HG03039 (cell line): ENCODE measurements around the gene TEAD2.
"Not testable (repeated sequence)": the region's sequence is repeated elsewhere in the genome, so short reads cannot be mapped to it uniquely, and the experiment has no call there.

Experiments used
- ATAC-seq: cut with Tn5 transposase; IDR thresholded peaks from one replicate; pipeline ENCODE4 v1.9.1; 2021; ENCODE audit warnings: mild to moderate bottlenecking, moderate library complexity; ENCODE audit not compliant: unreplicated experiment

TEAD2 gene

DNA sequence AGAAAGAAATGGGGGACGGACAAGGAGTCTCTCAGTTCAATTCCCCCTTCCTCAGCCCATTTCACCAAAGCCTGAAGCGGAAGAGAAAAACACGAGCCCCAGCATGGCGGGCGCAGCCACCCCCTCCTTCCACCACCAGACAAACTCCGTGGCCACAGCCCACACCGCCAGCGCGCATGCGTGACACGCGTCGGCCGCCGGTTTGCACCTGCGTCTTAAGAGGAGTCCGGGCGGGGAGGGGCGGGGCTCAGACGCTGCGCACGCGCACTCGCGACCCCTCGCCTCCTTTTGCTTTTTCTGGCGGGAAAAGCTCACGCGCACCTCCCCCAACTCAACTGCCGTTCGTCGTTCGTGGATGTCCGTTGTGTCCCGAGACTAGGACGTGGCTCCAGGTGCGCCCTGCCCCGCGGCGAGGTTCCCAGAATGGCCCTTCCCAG lies 25.7 kb upstream of the TEAD2 start, which contains the start of gene KASH5:
Gene KASH5 (plus strand): TSS at position 314 of the 437 bp plus-strand sequence. CDS start 2,635 bp downstream, outside the sequence.
- no peak for ATAC-seq

GRCh38 chr19:49383599-49383998 lies 21.4 kb upstream of the TEAD2 start:
- ATAC-seq: no peak

- no peak for ATAC-seq
Measured at GRCh38 chr19:49382639-49383038, 20.4 kb upstream of the TEAD2 start.

GRCh38 chr19:49380391-49380790 lies 18.2 kb upstream of the TEAD2 start:
- no peak for ATAC-seq

DNA sequence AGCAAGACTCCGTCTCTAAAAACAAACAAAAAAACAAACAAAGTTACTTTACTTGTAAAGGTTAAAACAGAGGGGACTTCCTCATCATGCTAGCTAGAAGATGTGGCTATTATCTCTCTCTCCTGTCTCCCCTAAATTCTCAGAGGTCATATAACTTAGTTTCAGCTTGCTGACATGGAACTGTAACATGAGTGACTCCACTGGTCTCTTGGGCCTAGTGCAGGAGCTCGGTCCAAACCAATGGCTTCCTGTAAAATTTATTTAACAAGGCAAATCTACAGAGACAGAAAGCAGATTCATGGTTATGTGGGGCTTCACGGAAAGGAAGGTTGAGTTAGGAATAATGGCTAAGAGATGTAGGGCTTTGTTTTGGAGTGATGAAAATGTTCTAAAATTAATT lies 16.3 kb upstream of the TEAD2 start:
- ATAC-seq: no peak

GRCh38 chr19:49374665-49375434 lies 12.6 kb upstream of the TEAD2 start:
- no peak for ATAC-seq

GRCh38 chr19:49373174-49373573 lies 11.0 kb upstream of the TEAD2 start:
- ATAC-seq: not testable (repeated sequence)

DNA sequence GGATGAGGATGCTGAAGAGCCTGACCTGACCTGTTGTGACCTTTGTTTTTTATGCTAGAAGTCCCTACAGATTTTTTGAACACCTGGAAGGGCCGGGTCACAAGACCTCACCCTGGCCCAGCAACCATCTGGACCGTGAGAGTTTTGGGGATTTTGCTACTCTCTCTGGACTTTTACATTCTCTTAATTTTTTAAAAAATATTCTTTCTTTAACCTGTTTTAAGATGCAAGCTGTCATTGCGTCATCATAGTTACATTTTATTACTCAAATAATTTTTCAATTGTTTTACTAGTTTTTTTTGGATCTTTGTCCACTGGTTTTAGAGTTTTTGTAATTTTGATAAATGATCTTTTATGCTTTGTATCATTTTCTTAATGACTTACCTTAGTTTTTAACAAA lies 9.0 kb upstream of the TEAD2 start:
- ATAC-seq: no peak

DNA sequence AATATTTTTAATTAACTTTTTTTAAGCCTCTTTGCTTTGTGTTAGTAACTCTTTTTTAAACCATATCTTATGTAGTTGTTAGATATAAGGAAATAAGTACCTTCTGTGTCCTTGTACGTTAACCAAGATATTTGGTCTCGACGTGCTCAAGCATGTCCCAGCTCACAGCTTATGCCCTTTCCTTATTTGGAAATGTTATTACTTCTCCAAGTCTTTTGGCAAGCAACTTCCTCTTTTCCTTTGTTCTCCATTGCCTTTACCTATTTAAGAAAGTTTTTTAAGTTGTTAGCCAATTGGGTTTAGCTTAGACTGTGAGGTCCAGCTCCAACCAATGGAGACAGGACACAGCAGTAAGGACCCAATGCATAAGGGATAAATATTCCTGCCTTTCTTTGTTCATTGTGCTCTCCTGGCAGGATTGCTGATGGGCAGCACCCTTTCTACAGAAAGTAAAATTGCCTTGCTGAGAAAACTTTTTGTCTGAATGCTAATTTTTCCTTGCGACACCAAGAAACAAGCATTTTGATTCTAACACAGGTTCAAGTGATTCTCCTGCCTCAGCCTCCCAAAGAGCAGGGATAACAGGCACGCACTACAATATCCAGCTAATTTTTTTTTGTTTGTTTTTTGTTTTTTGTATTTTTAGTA lies 6.6 kb upstream of the TEAD2 start:
- no peak for ATAC-seq

DNA sequence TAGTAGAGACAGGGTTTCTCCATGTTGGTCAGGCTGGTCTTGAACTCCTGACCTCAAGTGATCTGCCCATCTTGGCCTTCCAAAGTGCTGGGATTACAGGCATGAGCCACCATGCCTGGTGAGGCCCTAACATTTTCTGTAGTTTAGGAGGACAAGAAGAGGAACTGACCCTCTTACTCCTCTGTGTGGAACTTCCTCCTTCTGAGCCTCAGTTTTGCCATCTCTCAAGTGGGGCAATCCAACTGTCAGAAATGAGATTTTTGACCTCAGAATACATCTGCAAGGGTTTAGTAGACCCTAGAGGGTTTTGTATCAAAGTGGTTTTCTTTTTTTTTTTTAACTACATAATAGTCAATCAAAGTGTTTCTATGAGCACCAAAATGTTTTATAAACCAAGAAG lies 3.9 kb upstream of the TEAD2 start:
- ATAC-seq: no peak

- ATAC-seq: no peak
Measured at GRCh38 chr19:49364083-49364737, 2.0 kb upstream of the TEAD2 start.

DNA sequence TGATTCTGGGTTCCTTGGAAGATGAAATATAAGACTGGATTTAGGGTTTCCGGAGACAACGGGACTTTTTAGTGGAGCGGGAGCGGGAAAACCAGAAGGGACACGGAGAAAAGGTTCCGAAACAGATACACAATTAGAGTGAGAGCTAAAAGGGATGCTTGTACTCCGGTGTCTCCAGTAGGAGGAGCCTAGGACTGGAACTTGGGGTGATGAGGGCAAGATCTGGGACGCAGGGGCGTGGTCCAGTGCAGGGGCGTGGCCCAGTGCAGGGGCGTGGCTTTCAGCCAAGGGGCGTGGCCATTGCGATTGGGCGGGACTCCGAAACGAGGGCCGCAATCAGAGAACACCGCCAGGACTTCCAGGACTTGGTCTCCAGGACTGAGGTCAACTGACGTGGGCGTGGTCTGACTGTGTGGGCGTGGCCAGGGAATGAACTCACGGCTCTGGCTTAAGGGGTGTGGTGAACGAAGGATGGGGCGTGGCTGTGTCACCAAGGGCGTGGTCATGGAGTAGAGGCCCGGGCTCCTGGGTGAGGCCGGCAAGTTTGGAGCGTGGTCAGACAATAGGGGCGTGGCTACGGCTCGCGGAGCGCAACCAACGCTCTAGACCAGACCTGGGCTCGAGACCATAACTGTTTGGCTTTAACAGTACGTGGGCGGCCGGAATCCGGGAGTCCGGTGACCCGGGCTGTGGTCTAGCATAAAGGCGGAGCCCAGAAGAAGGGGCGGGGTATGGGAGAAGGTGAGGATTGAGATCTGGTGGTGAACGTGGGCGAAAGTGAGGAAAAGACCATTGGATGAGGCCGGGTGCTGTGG lies 1.3 kb upstream of the TEAD2 start, which contains the start of gene DKKL1:
Gene DKKL1 (plus strand): TSS at position 610 of the 815 bp plus-strand sequence. CDS start 122 bp downstream, at position 732.
- ATAC-seq: no peak

GRCh38 chr19:49362929-49363267 lies 682 bp upstream of the TEAD2 start:
- ATAC-seq: no peak

DNA sequence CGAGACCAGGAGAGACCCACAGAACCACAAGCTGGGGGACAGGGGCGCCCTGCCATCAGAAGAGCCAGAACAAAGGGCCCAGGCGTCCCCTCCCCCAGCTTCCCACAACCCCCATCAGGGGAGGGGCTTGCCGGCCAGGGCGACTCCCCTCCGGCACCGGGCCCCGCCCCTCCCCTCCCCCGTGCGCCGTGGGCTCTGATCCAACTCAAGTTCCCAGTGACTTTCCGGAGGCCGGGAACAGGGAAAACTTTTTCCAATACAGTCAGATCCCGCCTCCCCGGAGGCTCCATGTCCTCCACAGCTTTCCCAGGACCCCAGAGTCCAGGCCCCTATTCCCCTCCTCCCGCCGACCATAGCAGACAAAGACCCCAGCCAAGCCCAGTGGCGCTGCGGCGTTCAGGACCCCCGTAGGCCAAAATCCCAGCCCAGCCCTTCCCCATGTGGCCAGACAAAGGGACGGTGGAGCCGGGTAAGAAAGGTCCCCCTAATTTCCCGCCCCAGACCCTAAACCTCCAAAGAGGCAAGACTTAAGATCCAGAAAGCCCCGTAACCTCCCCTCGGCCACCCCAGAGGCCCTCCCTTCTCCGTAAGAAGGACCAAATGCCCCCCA lies 673 bp downstream of the TEAD2 start:
- ATAC-seq: no peak

DNA sequence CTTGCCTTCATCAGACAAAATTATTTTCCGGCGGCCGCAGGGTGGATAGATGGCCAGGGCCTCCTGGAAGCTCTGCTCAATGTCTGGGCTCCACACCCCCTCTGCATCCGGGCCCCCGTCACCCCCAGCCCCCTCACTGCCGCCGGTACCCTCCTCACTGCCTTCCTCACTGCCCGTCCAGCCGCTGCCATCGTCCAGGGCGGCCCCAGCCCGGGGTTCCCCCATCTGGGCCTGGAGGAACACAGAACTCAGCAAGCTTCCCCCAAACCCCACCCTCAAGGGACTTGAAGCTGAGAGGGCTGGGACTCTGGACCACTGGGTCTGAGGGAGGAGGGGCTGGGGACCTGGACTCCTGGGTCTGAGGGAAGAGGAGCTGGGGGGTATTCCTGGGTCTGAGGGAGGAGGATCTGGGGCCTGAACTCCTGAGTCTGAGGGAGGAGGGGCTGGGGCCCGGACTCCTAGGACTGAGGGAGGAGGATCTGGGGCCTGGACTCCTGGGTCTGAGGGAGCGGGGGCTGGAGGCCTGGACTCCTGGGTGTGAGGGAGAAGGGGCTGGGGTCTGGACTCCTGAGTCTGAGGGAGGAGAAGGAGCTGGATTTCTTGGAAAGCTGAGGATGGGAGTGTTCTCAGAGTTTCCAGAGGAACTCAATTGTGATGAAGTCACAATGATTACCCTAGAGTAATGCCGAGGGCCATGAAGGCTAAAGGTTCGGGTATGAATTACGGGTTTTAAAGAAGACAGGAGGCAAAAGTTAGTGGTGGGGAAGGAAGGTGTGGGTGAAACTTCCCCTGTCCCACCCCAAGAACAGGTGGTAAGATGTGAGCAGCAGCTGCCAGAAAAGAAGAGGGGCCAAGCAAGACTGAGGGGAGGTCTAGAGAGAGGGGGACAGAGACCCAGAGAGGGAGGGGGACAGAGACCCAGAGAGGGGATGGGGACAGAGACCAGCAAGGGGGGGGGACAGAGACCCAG lies 2.1 kb downstream of the TEAD2 start:
- no peak for ATAC-seq

- ATAC-seq: no peak
Measured at GRCh38 chr19:49357186-49357585, 5.0 kb downstream of the TEAD2 start.

DNA sequence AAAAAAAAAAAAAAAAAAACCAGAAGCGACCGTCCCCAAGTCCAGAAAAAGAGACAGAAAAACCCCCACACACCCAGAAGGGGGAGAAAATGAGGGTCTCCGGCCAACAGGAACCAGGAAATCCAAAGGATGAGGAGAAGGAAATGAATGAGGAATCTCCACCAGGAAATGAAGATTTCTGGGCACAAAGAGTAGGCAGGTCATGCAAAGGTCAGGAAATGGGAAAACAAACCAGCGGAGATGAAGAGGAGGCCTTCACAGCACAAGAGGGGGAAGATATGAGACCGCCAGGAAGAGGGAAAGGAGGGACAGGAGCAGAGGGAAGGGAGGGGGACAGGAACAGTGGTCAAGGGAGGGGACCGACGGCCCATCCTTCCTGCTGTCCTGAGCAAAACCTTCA lies 5.8 kb downstream of the TEAD2 start:
- ATAC-seq: no peak

GRCh38 chr19:49355909-49356353 lies 6.3 kb downstream of the TEAD2 start:
- ATAC-seq: no peak

DNA sequence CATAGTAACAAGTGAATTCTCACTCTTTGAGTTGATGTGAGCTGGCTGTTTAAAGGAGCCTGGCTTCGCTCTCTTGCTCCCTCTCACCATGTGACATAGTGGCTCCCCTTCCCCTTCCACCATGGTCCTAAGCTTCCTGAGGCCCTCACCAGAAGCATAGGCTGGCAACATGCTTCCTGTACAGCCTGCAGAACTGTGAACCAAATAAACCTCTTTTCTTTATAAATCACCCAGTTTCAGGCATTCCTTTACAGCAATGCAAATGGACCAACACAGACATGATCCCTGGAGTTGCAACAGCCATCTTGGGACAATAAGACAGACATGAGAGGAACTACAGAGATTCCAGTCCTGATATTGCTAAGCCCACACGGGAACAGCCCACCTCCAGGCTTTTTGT lies 12.6 kb downstream of the TEAD2 start:
- ATAC-seq: no peak
